OCI-LY1 (cell line): ENCODE measurements around the gene KRTAP10-3.

Source experiments
- H2AFZ ChIP-seq: fragments of 200-600 bp; sonication (generic), shearing (Covaris generic); 2 replicates; pipeline ENCODE4 v1.6.0; 2014; ENCODE audit warnings: antibody characterized with exemption, mild to moderate bottlenecking, low read length
- H3F3A ChIP-seq: fragments of 200-600 bp; sonication (generic), shearing (Covaris generic); 2 replicates; pipeline ENCODE4 v1.6.0; 2014; ENCODE audit warnings: mild to moderate bottlenecking, antibody characterized with exemption, low read length, moderate library complexity; ENCODE audit not compliant: insufficient read depth
- H3K27ac ChIP-seq: fragments of 200-600 bp; sonication (generic); 2 replicates; pipeline ENCODE4 v1.5.1; 2014; ENCODE audit warnings: low read length, mixed run types, mild to moderate bottlenecking, low read depth; ENCODE audit not compliant: poor library complexity, severe bottlenecking
- H3K27me3 ChIP-seq: fragments of 200-600 bp; sonication (generic); 2 replicates; pipeline ENCODE4 v1.6.0; 2014; ENCODE audit warnings: antibody characterized with exemption, mild to moderate bottlenecking, low read length, moderate library complexity; ENCODE audit not compliant: insufficient read depth
- H3K36me3 ChIP-seq: fragments of 200-600 bp; sonication (generic); 2 replicates; pipeline ENCODE4 v1.6.1; 2014; ENCODE audit warnings: mild to moderate bottlenecking, antibody characterized with exemption, low read length, moderate library complexity, mixed read lengths; ENCODE audit not compliant: insufficient read depth
- H3K4me1 ChIP-seq: fragments of 200-600 bp; sonication (generic); 2 replicates; pipeline ENCODE4 v1.5.1; 2014; ENCODE audit warnings: mild to moderate bottlenecking, low read length, moderate library complexity; ENCODE audit not compliant: insufficient read depth, severe bottlenecking
- H3K4me2 ChIP-seq: fragments of 200-600 bp; sonication (generic), shearing (Covaris generic); 2 replicates; pipeline ENCODE4 v1.6.1; 2014; ENCODE audit warnings: low read length
- H3K4me3 ChIP-seq: fragments of 200-600 bp; sonication (generic); 2 replicates; pipeline ENCODE4 v1.5.1; 2014; ENCODE audit warnings: low read length, low read depth, mild to moderate bottlenecking, mixed read lengths; ENCODE audit not compliant: poor library complexity, severe bottlenecking
- H3K79me2 ChIP-seq: fragments of 200-600 bp; shearing (Covaris generic); 2 replicates; pipeline ENCODE4 v1.6.1; 2016; ENCODE audit warnings: mixed run types, low read length, mixed read lengths; ENCODE audit not compliant: insufficient read depth
- H3K9ac ChIP-seq: fragments of 200-600 bp; sonication (generic), shearing (Covaris generic); 2 replicates; pipeline ENCODE4 v1.6.1; 2014; ENCODE audit warnings: mild to moderate bottlenecking, low read length, mixed read lengths
- H3K9me2 ChIP-seq: fragments of 200-600 bp; sonication (generic), shearing (Covaris generic); 2 replicates; pipeline ENCODE4 v1.6.1; 2014; ENCODE audit warnings: low read depth, mild to moderate bottlenecking, low read length, mixed read lengths
- H3K9me3 ChIP-seq: fragments of 200-600 bp; shearing (Covaris generic); 2 replicates; pipeline ENCODE4 v1.6.1; 2014; ENCODE audit warnings: low read length, mixed read lengths
- H4K20me1 ChIP-seq: fragments of 200-600 bp; sonication (generic), shearing (Covaris generic); 2 replicates; pipeline ENCODE4 v1.6.0; 2016; ENCODE audit warnings: mild to moderate bottlenecking, low read length; ENCODE audit not compliant: insufficient read depth
- EZH2 ChIP-seq: fragments of 200-600 bp; sonication (generic), shearing (Covaris generic); IDR thresholded peaks from 2 replicates; pipeline ENCODE4 v1.8.0; 2017; ENCODE audit warnings: borderline replicate concordance, mixed run types, mild to moderate bottlenecking, antibody characterized with exemption, low read length, moderate library complexity, mixed read lengths
- TF ChIP-seq, protein P1 (sequence below): fragments of 200-600 bp; sonication (generic), shearing (Covaris generic); IDR thresholded peaks from 2 replicates; pipeline ENCODE4 v1.5.1; 2017; ENCODE audit warnings: mild to moderate bottlenecking, antibody characterized with exemption, low read length, moderate library complexity, mixed read lengths

The KRTAP10-3 gene

DNA sequence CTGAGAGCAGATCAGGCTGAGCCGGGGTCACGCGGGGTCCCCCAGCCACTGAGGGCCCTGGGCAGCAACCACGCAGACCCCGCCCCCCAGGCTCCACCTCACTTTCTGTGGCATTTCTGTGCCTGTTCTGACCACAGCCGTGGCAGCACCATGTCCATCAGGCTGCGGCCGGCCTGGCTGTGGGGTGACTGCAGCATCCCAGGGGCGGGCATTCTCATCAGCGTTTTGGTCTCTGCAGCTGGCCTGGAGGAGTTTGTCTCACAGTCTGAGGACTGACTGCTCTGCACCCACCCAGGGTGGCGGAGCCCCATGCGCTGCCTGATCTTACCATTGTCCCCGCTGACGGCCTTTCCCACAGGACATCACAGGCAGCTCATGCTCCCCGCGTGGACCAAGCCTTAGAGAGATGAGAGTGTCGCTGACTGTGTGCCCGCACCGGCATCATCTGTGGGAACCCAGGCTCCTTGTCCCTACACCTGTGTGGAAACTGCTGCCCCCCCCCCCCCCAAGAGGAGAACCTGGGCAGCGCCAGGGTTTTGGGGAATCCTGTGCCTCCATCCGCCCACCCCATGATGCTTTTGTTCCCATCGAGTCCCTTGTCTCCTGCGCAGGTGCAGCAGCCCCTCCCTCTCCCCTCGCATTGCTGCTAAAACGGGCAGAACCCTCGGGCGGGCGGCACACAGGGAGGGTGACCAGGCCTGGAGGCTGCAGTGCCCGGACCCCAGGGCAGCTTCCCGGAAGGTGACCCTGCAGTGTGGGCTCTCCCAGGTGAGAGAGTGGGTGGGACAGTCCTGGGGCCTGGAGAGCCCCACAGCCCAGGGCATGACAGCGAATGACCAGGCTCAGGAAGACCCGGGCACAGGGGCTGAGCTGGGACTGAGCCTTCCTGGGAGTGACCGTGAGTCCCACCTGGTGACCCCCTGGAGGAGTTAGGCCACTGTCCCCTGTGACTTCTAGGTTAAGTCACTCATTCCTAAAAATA, 20.4 kb downstream of the KRTAP10-3 start:
- Histone ChIP-seq H2AFZ (no peak overlapping the region), H3K9me2 (no peaks in the 10 kb centered on the region)

DNA sequence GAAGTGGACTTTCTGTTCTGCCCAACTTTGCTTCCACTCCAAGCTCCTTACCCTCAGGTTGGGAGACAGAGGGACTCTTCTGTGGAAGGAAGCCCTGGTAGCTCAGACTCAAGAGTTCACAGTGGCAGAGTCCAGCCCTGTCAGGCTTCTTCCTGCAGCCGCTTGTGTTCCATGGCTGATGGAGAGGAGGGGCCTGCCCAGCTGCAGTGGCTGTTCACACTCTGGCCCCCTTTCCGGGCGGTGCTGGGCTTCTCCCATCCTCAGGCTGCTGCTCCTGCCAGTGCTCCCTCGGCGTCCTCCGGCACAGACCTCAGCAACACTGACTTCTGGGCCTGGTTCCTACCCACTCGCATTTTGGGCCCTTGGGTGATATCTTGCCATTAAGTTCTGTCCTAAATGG, 22.6 kb downstream of the KRTAP10-3 start:
- Histone ChIP-seq H3K4me2 (no peak overlapping the region), H4K20me1 (no peaks in the 10 kb centered on the region), H3K9me3 (no peaks in the 10 kb centered on the region), H3K79me2 (no peaks in the 10 kb centered on the region), H2AFZ (no peak overlapping the region), H3K4me1 (no peaks in the 10 kb centered on the region), H3K36me3 (no peaks in the 10 kb centered on the region), H3K27ac (no peak overlapping the region), H3K9me2 (no peaks in the 10 kb centered on the region), H3K4me3 (no peak overlapping the region), H3K27me3 (no peaks in the 10 kb centered on the region), H3F3A (no peaks in the 10 kb centered on the region), H3K9ac (no peak overlapping the region)
- TF ChIP-seq, protein P1, sequence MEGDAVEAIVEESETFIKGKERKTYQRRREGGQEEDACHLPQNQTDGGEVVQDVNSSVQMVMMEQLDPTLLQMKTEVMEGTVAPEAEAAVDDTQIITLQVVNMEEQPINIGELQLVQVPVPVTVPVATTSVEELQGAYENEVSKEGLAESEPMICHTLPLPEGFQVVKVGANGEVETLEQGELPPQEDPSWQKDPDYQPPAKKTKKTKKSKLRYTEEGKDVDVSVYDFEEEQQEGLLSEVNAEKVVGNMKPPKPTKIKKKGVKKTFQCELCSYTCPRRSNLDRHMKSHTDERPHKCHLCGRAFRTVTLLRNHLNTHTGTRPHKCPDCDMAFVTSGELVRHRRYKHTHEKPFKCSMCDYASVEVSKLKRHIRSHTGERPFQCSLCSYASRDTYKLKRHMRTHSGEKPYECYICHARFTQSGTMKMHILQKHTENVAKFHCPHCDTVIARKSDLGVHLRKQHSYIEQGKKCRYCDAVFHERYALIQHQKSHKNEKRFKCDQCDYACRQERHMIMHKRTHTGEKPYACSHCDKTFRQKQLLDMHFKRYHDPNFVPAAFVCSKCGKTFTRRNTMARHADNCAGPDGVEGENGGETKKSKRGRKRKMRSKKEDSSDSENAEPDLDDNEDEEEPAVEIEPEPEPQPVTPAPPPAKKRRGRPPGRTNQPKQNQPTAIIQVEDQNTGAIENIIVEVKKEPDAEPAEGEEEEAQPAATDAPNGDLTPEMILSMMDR = no peak
- TF ChIP-seq EZH2 = no peak

More for the DNA sequence above, 20.4 kb downstream of the KRTAP10-3 start:
- Histone ChIP-seq H3K9me3 (no peaks in the 10 kb centered on the region), H3K27ac (no peak overlapping the region), H3K4me2 (no peak overlapping the region), H3F3A (no peaks in the 10 kb centered on the region), H3K27me3 (no peaks in the 10 kb centered on the region), H3K79me2 (no peaks in the 10 kb centered on the region), H3K36me3 (no peaks in the 10 kb centered on the region; the same call in 1 of the 2 replicates), H3K4me1 (no peaks in the 10 kb centered on the region), H3K9ac (no peak overlapping the region), H4K20me1 (no peaks in the 10 kb centered on the region), H3K4me3 (no peak overlapping the region)
- TF ChIP-seq, protein P1 = no peak
- TF ChIP-seq EZH2 = no peak

DNA sequence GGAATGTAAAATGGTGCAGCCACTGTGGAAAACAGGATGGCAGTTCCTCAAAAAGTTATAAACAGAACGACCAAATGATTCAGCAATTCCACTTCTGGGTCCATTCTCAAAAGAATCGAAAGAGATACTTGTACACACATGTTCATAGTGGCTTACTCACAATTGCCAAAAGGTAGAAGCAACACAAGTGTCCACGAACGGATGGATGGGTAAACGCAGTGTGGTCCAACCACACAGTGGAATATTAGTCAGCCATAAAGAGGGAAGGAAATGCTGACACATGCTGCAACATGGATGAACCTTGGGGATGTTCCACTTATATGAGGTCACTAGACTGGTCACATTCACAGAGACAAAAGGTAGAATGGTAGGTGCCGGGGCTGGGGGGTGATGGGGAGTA, 23.9 kb downstream of the KRTAP10-3 start:
- H3K9me3 ChIP-seq = no peaks in the 10 kb centered on the region
- no peak overlapping the region for H3K4me3 ChIP-seq
- no peak overlapping the region for H3K4me2 ChIP-seq
- H3K27ac ChIP-seq = no peak overlapping the region
- no peak overlapping the region for H3K9ac ChIP-seq
- TF ChIP-seq EZH2 = no peak
- TF ChIP-seq, protein P1 = no peak
- H3K4me1 ChIP-seq = no peaks in the 10 kb centered on the region
- H4K20me1 ChIP-seq = no peaks in the 10 kb centered on the region
- no peaks in the 10 kb centered on the region for H3F3A ChIP-seq
- no peaks in the 10 kb centered on the region for H3K9me2 ChIP-seq
- no peaks in the 10 kb centered on the region for H3K27me3 ChIP-seq
- H2AFZ ChIP-seq = no peak overlapping the region
- no peaks in the 10 kb centered on the region for H3K36me3 ChIP-seq
- H3K79me2 ChIP-seq = no peaks in the 10 kb centered on the region
